Fibroblast of skin of back (primary cell): Measurements from ENCODE around the gene IL13.

Source experiments
- DNase-seq: peaks from one replicate; pipeline ENCODE4 v3.0.0-alpha.2; 2013

Gene IL13

GRCh38 chr5:132655821-132656773 is 1.9 kb upstream of the IL13 start:
- DNase-seq = peak; percentile 35

GRCh38 chr5:132656774-132657355 is 1.1 kb upstream of the IL13 start:
- no peak for DNase-seq

GRCh38 chr5:132658381-132659302 is 669 bp downstream of the IL13 start:
- DNase-seq = no peak

- no peak for DNase-seq
Measured at GRCh38 chr5:132659598-132660493, 1.9 kb downstream of the IL13 start.

GRCh38 chr5:132661231-132662003 is 3.4 kb downstream of the IL13 start:
- no peak for DNase-seq

- DNase-seq = no peak
Measured at GRCh38 chr5:132662004-132662401, 4.0 kb downstream of the IL13 start.

- peak; percentile 33 for DNase-seq
Measured at GRCh38 chr5:132662925-132663770, 5.2 kb downstream of the IL13 start.

- no peak for DNase-seq
Measured at GRCh38 chr5:132663771-132664695, 6.1 kb downstream of the IL13 start.

GRCh38 chr5:132664696-132665209 is 6.8 kb downstream of the IL13 start:
- no peak for DNase-seq

GRCh38 chr5:132665574-132666080 is 7.7 kb downstream of the IL13 start:
- no peak for DNase-seq

GRCh38 chr5:132666310-132667123 is 8.5 kb downstream of the IL13 start:
- DNase-seq = no peak

GRCh38 chr5:132667309-132667708 is 9.3 kb downstream of the IL13 start:
- DNase-seq = no peak

GRCh38 chr5:132667761-132668705 is 10.1 kb downstream of the IL13 start:
- no peak for DNase-seq

- no peak for DNase-seq
Measured at GRCh38 chr5:132668706-132669454, 10.9 kb downstream of the IL13 start.

- no peak for DNase-seq
Measured at GRCh38 chr5:132669455-132669820, 11.5 kb downstream of the IL13 start.
